AG04450 (cell line): ENCODE data around the gene IL3. TPM values are rescaled to one million over a fixed set of nuclear protein-coding genes. Genes with fewer than 3 reads are reported as not detected.
"Not testable (repeated sequence)": the region's sequence is repeated elsewhere in the genome, so short reads cannot be mapped to it uniquely, and the experiment has no call there.

Source experiments
- CTCF ChIA-PET: fragments of 300-600, 350-600 bp; formaldehyde crosslinking; extraction: SDS; loops from one replicate; lab custom pipeline; 2022; ENCODE audit warnings: antibody characterized with exemption, inconsistent platforms; lab: Charles Lee
- POLR2A ChIA-PET: fragments of 350-600 bp; formaldehyde crosslinking; extraction: SDS; loops from one replicate; lab custom pipeline; 2021; ENCODE audit warnings: antibody characterized with exemption, inconsistent platforms; lab: Yijun Ruan, JAX
- DNase-seq: peaks from one replicate; pipeline ENCODE4 v3.0.0-alpha.2; 2011; ENCODE audit warnings: low read depth, low spot score
- H3K27ac ChIP-seq: one replicate; pipeline ENCODE4 v1.5.1; 2012; ENCODE audit warnings: low read depth, low read length, control low read depth
- H3K27me3 ChIP-seq: one replicate; pipeline ENCODE4 v1.6.0; 2012; ENCODE audit warnings: low read length; ENCODE audit not compliant: control insufficient read depth, insufficient read depth
- H3K4me3 ChIP-seq: 2 replicates; pipeline ENCODE4 v1.5.1; 2011; ENCODE audit warnings: mild to moderate bottlenecking, low read depth, low read length, control low read depth
- H3K9me3 ChIP-seq: 2 replicates; pipeline ENCODE4 v1.5.1; 2012; ENCODE audit warnings: low read length; ENCODE audit not compliant: control insufficient read depth, insufficient read depth
- polyA plus RNA-seq: library from polyadenylated mRNA; depleted of rRNA; stranded (reverse); fragments of >200 nt; gene quantifications from 2 replicates; pipeline ENCODE4 v1.2.3, GENCODE V29; 2011
- TF ChIP-seq, protein P1 (sequence below): IDR thresholded peaks from 2 replicates; pipeline ENCODE4 v1.5.1; 2011; ENCODE audit warnings: low read depth, low read length, control low read depth, inconsistent platforms

IL3 gene
- polyA plus RNA-seq, 1 experiment, result not detected

- peak; percentile 74 for DNase-seq
- Histone ChIP-seq H3K27ac (peak overlapping the region; percentile 85), H3K9me3 (peaks cover 4% of the 10 kb centered on the region; the same call in 1 of the 2 replicates), H3K4me3 (no peak overlapping the region), H3K27me3 (no peaks in the 10 kb centered on the region)
- ChIA-PET POLR2A (interaction anchor here (0.7 to 1.7 kb wide), 2 partner anchors 9 to 907 kb away, joined by 5 read pairs; no protein-coding TSS in a partner anchor), CTCF (interaction anchor here (2.4 kb wide), 1 partner anchor 41 kb away, joined by 7 read pairs; no protein-coding TSS in a partner anchor)
- TF ChIP-seq, protein P1, sequence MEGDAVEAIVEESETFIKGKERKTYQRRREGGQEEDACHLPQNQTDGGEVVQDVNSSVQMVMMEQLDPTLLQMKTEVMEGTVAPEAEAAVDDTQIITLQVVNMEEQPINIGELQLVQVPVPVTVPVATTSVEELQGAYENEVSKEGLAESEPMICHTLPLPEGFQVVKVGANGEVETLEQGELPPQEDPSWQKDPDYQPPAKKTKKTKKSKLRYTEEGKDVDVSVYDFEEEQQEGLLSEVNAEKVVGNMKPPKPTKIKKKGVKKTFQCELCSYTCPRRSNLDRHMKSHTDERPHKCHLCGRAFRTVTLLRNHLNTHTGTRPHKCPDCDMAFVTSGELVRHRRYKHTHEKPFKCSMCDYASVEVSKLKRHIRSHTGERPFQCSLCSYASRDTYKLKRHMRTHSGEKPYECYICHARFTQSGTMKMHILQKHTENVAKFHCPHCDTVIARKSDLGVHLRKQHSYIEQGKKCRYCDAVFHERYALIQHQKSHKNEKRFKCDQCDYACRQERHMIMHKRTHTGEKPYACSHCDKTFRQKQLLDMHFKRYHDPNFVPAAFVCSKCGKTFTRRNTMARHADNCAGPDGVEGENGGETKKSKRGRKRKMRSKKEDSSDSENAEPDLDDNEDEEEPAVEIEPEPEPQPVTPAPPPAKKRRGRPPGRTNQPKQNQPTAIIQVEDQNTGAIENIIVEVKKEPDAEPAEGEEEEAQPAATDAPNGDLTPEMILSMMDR, result no peak
Observed at GRCh38 chr5:132103332-132103951, 43.0 kb downstream of the IL3 start.

- H3K9me3 ChIP-seq, result peaks cover 4% of the 10 kb centered on the region; the same call in 1 of the 2 replicates
- no peaks in the 10 kb centered on the region for H3K27me3 ChIP-seq
- H3K4me3 ChIP-seq, result no peak overlapping the region
- TF ChIP-seq, protein P1, result no peak
- no peak for DNase-seq
- peak overlapping the region; percentile 85 for H3K27ac ChIP-seq
- ChIA-PET POLR2A (interaction anchor here (0.6 to 1.7 kb wide), 2 partner anchors 9 to 88 kb away, joined by 5 to 6 read pairs; no protein-coding TSS in a partner anchor), CTCF (interaction anchor here (1.3 kb wide), 1 partner anchor 41 kb away, joined by 6 read pairs; no protein-coding TSS in a partner anchor)
Observed at GRCh38 chr5:132103969-132104391, 43.5 kb downstream of the IL3 start.

DNA sequence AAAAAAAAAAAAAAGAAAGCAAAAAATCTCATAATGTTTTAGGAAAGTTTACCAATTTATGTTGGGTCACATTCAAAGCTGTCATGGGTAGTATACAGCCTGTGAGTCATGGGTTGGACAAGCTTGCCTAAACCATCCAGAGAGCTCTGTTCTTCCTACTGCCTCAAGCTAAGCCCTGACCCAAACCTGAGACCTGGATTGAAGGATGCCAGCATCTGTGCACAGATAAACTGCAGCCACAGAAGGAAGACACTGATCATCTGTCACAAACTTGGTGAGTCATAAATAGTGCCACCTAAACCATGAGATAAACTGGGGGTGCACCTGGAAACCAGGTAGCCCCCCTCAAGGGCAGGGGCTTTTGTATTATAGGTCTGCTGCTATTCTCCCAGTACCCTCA, 44.1 kb downstream of the IL3 start:
- Histone ChIP-seq H3K4me3 (no peak overlapping the region), H3K9me3 (peaks cover 4% of the 10 kb centered on the region; the same call in 1 of the 2 replicates), H3K27ac (peak overlapping the region; percentile 39), H3K27me3 (no peaks in the 10 kb centered on the region)
- POLR2A ChIA-PET, result interaction anchor here (0.6 to 1.7 kb wide), 3 partner anchors 10 to 308 kb away, joined by 4 to 6 read pairs (median 5); partner anchors contain the start of gene FNIP1
- no peak for DNase-seq
- CTCF ChIA-PET, result interaction anchor here (0.7 to 1.3 kb wide), 3 partner anchors 41 to 949 kb away, joined by 5 to 9 read pairs (median 6); no protein-coding TSS in a partner anchor
- TF ChIP-seq, protein P1, result no peak

- peaks cover 4% of the 10 kb centered on the region; the same call in 1 of the 2 replicates for H3K9me3 ChIP-seq
- TF ChIP-seq, protein P1, result no peak
- no peak overlapping the region for H3K27ac ChIP-seq
- ChIA-PET CTCF (interaction anchor here (1.5 kb wide), 1 partner anchor 75 kb away, joined by 13 read pairs; no protein-coding TSS in a partner anchor), POLR2A (no interaction called here)
- no peak overlapping the region for H3K4me3 ChIP-seq
- no peak for DNase-seq
- no peaks in the 10 kb centered on the region for H3K27me3 ChIP-seq
Observed at GRCh38 chr5:132105688-132106087, 45.2 kb downstream of the IL3 start.

DNA sequence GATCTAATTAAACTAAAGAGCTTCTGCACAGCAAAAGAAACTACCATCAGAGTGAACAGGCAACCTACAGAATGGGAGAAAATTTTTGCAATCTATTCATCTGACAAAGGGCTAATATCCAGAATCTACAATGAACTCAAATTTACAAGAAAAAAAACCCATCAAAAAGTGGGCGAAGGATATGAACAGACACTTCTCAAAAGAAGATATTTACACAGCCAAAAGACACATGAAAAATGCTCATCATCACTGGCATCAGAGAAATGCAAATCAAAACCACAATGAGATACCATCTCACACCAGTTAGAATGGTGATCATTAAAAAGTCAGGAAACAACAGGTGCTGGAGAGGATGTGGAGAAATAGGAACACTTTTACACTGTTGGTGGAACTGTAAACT, 48.0 kb downstream of the IL3 start:
- CTCF ChIA-PET, POLR2A ChIA-PET, H3K4me3 ChIP-seq, H3K27ac ChIP-seq, H3K9me3 ChIP-seq, DNase-seq, H3K27me3 ChIP-seq: not testable (repeated sequence)

- H3K27ac ChIP-seq, H3K9me3 ChIP-seq, H3K27me3 ChIP-seq, POLR2A ChIA-PET, H3K4me3 ChIP-seq, DNase-seq: not testable (repeated sequence)
- CTCF ChIA-PET, result interaction anchor here (0.7 kb wide), 1 partner anchor 47 kb away, joined by 3 read pairs; no protein-coding TSS in a partner anchor
Observed at GRCh38 chr5:132108957-132109356, 48.5 kb downstream of the IL3 start.
